ENCODE measurements around the gene SOWAHB. TPM values are rescaled to one million over a fixed set of nuclear protein-coding genes. Genes with fewer than 3 reads are reported as not detected.

The SOWAHB gene
- total RNA-seq, 4 donors from 2014 or later: not detected

- H3K27me3 ChIP-seq: peaks cover 0 to 6% (median 0%) of the 10 kb centered on the region in 4 donors
- intact Hi-C loops (cut with DNase I): no loop called here
- no peak for TF ChIP-seq POLR2A (IDR thresholded peaks at IDR 0.05; ENCODE audit: low read depth)
- TF ChIP-seq POLR2AphosphoS5 (IDR thresholded peaks at IDR 0.05): no peak
- no peak for TF ChIP-seq CTCF (IDR thresholded peaks at IDR 0.05)
- no peak for TF ChIP-seq EP300 (IDR thresholded peaks at IDR 0.05)
Measured at GRCh38 chr4:76904646-76905190, 6.8 kb upstream of the SOWAHB start.

GRCh38 chr4:76902233-76902890, 4.4 kb upstream of the SOWAHB start:
- H3K4me1 ChIP-seq: peaks cover 0 to 13% (median 12%) of the 10 kb centered on the region in 4 donors
- no peak for TF ChIP-seq POLR2A (IDR thresholded peaks at IDR 0.05; ENCODE audit: low read depth)
- TF ChIP-seq POLR2AphosphoS5 (IDR thresholded peaks at IDR 0.05): no peak
- no peak for TF ChIP-seq CTCF (IDR thresholded peaks at IDR 0.05)
- TF ChIP-seq EP300 (IDR thresholded peaks at IDR 0.05): no peak
- no peak overlapping the region for H3K27ac ChIP-seq (replicated peaks in 1 of 4)
- peaks cover 0 to 28% (median 12%) of the 10 kb centered on the region in 4 donors for H3K27me3 ChIP-seq
- WGBS: 66% methylated on average over 3 of the region's 3 CpGs
- no peak for DNase-seq (ENCODE audit: extremely low spot score)
- H3K9me3 ChIP-seq: no peaks in the 10 kb centered on the region
- H3K4me3 ChIP-seq: no peak overlapping the region
- H3K36me3 ChIP-seq: no peaks in the 10 kb centered on the region
- intact Hi-C loops (cut with DNase I): no loop called here

More at GRCh38 chr4:76904646-76905190, 6.8 kb upstream of the SOWAHB start:
- no peak for DNase-seq (ENCODE audit: extremely low spot score)
- Histone ChIP-seq H3K4me1 (no peaks in the 10 kb centered on the region), H3K9me3 (peaks cover 0 to 4% (median 0%) of the 10 kb centered on the region in 4 donors), H3K36me3 (no peaks in the 10 kb centered on the region), H3K4me3 (no peak overlapping the region), H3K27ac (replicated peaks in 1 of 4) (no peak overlapping the region)
- WGBS: 77% methylated on average over 4 of the region's 4 CpGs

- peaks cover 0 to 61% (median 21%) of the 10 kb centered on the region in 4 donors for H3K27me3 ChIP-seq
- intact Hi-C loops (cut with DNase I): no loop called here
- H3K4me1 ChIP-seq: peaks cover 4 to 25% (median 20%) of the 10 kb centered on the region in 4 donors
- H3K36me3 ChIP-seq: no peaks in the 10 kb centered on the region
- 86% methylated on average over 4 of the region's 4 CpGs for WGBS
- no peak overlapping the region for H3K27ac ChIP-seq (replicated peaks in 1 of 4)
- no peak for TF ChIP-seq CTCF (IDR thresholded peaks at IDR 0.05)
- TF ChIP-seq POLR2A (IDR thresholded peaks at IDR 0.05; ENCODE audit: low read depth): no peak
- TF ChIP-seq EP300 (IDR thresholded peaks at IDR 0.05): no peak
- TF ChIP-seq POLR2AphosphoS5 (IDR thresholded peaks at IDR 0.05): no peak
- DNase-seq (ENCODE audit: extremely low spot score): no peak
- H3K4me3 ChIP-seq: no peak overlapping the region
- no peaks in the 10 kb centered on the region for H3K9me3 ChIP-seq
Measured at GRCh38 chr4:76898949-76899645, 1.2 kb upstream of the SOWAHB start.

GRCh38 chr4:76898385-76898692, 395 bp upstream of the SOWAHB start:
- H3K4me3 ChIP-seq: peak overlapping the region; percentile 54 to 64 (median 56)
- 24% methylated on average over 14 of the region's 14 CpGs for WGBS
- H3K27me3 ChIP-seq: peaks cover 0 to 61% (median 21%) of the 10 kb centered on the region in 4 donors
- no peaks in the 10 kb centered on the region for H3K9me3 ChIP-seq
- intact Hi-C loops (cut with DNase I): no loop called here
- H3K4me1 ChIP-seq: peaks cover 4 to 25% (median 20%) of the 10 kb centered on the region in 4 donors
- H3K36me3 ChIP-seq: no peaks in the 10 kb centered on the region
- TF ChIP-seq EP300 (IDR thresholded peaks at IDR 0.05) (no peak), POLR2A (IDR thresholded peaks at IDR 0.05; ENCODE audit: low read depth) (no peak), CTCF (IDR thresholded peaks at IDR 0.05) (no peak), POLR2AphosphoS5 (IDR thresholded peaks at IDR 0.05) (no peak)
- DNase-seq (ENCODE audit: extremely low spot score): no peak
- no peak overlapping the region for H3K27ac ChIP-seq (replicated peaks in 1 of 4)

All from esophagus muscularis mucosa (tissue), 4 donors.